Activated gamma-delta T cell treated with anti-CD3 and anti-CD28 coated beads, Interleukin-2, amount 50 U/mL, for 16 hours (primary cell): ENCODE results near the gene MRPL27.
"Not testable (repeated sequence)": the region's sequence is repeated elsewhere in the genome, so short reads cannot be mapped to it uniquely, and the experiment has no call there.

Experiments used
- DNase-seq: peaks from one replicate; pipeline ENCODE4 v3.0.0-alpha.2; 2020; ENCODE audit warnings: low read depth

The MRPL27 gene

DNA sequence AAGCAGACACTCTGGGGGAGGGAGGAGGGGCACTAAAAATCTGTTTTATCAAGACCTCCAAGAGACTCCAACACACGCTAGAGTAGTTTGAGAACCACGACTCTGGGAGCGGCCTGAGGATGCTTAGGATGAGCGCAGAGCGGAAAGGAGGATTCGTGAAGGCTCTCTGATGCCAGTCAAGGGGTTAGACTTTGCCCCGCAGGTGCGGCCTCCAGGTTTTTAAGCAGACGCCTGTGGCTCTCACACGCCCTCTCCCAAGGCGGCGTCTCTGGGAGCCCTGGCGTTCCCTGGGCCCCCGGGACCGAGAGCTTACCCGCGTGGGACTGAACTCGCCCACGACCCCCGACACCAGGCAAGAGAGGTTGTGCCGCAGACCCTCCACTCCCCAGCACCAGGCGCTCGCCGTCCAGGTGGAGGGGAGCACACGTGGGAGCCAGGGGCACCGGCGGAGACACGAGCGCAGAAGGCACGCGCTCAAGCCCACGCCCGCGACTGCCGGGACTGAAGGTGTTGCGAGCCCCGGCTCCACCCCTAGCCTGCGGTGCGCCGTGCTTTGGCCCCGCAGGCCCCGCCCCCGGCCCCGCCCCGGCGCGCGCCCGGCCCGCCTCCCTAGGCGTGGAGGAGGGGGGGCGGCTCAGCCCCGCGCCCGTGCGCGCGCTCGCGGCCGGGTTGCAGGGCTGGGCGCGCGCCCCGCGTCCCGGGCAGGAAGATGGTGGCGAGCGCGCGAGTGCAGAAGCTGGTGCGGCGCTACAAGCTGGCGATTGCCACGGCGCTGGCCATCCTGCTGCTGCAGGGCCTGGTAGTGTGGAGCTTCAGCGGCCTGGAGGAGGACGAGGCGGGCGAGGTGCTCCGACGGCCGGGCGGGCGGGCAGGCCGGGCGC is 27.3 kb downstream of the MRPL27 start, which contains the start of gene XYLT2:
Gene XYLT2, plus strand, starts transcription at position 695 of the 881 bp plus-strand sequence. Its CDS starts 15 bp downstream, at position 710.
- peak; percentile 86 for DNase-seq

DNA sequence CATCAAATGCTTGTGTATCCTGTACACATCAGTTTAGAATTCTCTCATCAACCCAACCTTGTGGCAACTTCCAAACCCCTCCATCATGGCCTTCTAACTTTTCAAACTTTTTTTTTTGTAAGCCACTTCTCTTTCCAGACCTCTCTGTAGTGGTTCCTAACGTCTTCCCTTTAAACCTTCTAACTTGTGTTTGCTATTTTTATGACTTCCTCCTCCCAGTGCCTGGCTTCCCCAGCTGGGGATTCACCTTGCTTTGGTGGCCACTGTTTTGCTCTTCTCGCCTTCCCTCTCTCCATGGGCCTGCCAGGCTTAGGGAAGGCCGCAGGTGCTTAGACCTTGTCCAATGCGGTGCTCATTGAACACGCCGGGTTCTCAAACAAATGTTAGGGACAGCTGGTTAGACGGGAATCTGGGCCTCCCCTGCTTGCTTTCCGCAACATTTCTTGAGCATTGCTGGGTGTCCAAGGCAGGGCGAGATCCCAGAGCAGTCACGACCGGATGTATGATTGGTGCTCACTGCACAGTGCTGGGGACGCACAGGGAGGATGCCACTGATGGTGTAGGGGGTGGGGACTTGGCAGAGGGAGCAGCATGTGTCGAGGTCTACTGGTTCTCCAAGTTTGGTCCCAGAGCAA is 28.1 kb downstream of the MRPL27 start:
- DNase-seq = no peak

DNA sequence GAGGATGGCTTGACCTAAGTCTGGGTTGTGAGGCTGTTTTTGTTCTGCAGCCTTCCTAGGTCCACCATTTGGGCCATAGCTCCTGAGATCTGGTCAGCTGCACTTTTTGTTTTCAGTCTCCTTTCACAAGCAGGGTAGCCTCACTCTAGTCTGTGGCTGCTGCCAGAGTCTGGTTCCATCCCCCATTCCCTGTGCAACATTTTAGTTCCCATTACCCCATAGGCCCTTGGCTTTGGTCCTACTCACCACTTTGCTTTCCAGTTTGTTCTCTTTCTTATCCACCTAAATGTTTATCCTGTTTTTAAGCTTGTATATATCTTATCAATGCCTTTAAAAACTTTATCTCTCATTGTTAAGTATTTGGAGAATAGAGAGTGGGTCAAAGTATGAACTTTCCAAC is 33.6 kb downstream of the MRPL27 start:
- no peak for DNase-seq

DNA sequence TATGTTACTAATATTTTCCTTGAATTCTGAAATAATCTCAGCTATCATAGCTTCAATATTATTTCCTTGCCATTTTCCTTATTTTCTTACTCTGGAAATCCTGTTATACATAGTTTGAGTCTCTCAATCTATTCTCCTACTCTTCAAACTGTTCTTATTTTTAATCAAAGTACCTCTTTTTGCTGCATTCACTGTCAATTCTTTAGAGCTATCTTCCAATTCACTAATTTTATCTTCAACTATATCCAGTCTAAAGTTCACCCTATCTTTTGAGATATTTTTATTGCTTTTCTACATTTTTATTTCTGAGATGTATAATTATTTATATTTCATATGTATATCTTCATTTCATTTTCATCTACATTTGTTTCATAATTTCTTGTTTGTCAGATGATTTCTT is 34.3 kb downstream of the MRPL27 start:
- DNase-seq = no peak

DNA sequence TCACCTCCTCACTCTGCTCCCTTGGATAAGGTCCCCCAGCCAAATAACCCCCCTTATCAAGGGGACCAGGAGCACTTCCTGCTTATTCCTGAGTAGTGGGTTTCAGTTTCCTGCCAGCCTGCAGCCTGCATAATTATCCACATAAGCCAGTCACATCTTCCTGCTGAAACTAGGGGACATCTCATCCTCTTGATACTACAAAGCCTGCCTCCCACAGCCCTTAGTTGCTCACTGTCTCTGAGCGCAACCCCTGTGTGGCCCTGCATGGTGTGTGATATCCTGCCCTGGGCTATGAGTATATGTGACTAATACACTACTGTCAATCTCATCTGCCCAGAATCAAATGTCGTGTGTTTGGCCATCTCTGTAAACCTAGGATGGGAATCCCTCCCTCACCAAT is 35.0 kb downstream of the MRPL27 start:
- DNase-seq = no peak

DNA sequence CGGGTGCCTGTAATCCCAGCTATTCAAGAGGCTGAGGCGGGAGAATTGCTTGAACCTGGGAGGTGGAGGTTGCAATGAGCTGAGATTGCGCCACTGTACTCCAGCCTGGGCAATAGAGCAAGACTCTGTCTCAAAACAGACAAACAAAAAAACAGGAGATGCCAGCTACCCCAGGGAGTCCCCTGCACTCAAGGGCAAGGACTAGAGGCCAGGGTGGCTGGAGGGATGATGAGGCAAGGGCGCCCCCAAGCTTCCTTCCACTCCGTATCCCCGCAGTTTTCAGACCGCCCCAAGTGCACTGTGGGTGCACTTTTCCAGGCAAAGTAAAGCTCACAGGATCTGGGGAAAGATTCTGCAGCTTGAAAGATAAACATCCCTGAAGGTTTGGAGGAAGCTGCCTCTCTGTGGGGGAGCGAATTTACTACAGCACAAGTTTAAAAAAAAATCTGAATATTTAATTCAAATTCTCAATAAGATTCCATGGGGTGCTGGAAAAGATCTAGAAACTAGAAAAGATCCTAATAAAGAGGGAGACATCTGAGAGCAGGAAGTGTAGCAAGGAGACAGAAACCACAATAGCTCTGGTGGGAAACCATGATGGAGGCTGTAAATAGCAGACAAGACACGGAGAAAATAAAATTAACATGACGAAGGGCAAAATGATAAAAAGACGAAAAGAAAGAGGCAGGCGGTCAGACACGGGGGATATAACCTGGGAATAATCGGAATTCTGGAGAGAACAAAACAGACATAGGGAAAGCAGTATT is 39.5 kb downstream of the MRPL27 start:
- not testable (repeated sequence) for DNase-seq

DNA sequence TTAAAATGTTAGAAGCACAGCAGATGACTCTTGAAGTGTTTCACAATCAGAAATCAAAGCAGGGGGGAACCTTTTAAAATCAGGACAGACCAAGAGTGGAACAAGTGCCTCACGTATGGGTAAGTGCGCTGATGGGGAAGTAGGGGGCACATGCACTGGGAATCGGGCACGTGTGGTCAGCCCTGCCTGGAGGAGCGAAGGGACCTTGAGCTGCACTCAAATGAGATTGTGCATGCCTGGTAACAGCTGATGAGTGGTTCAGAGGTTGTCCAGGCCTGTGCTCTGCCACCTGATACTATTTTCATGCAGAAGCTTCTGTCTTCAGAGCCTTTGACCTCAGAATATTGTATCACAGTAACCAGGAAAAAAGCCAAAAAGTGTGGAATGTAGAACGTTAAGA is 40.8 kb downstream of the MRPL27 start:
- DNase-seq = no peak

DNA sequence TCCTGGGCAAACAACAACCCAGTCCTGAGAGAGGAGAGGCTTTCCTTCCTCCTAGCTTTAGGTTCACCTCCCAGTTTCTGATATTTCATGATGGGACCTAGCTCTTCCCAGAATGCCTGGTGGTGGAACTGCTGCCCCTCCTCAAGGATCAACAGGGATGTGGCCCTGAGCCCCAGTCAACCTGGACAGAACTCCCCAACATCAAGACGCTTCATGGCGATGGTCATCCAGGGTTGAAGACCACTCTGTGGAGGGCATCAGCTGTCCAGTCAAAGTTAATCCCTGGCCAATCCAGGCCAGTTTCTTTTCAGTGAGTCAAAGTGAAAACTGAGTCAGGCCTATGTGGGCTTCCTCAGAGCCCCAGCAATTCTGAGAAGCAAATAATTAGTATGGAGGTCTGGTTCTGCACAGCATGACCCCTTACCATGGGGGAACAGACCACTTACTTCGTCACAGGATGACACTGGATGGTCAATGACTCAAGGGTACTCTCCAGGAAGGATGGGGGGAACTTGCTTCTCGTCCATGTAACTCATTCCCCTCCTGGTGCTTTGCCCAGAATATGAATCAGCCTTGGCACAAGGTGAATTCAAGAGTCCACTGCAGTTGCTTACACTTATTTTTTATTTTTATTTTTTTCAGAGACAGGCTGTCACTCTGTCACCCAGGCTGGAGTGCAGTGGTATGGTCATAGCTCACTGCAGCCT is 41.7 kb downstream of the MRPL27 start:
- DNase-seq = no peak

DNA sequence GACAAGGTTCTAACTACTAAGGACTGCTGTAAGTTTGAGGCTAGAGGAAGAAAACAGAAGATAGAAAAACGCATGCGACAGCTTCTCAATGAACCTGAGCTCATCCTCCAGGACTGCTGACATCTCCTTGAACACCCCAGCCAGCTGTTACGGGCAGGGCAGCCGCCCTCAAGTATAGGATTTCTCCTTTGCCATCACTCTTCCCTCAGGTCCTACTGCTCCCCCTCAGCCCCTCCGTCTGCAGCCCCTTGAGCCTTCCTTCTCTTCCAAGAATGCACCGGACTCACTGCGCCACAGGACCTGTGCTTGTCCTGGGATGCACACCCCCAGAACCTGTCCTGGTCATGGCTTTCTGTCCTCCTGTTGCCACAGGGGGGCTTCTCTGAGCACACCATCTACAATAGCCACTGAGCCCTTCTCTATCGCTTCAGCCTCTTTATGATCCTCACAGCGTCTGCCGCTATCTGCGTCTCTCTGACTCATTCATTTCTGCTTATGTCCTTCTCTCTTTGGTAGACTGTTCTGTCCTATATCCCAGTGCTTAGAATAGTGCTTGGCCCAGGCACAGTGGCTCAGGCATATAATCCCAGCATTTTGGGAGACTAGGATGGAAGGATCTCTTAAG is 42.7 kb downstream of the MRPL27 start:
- DNase-seq = no peak

DNA sequence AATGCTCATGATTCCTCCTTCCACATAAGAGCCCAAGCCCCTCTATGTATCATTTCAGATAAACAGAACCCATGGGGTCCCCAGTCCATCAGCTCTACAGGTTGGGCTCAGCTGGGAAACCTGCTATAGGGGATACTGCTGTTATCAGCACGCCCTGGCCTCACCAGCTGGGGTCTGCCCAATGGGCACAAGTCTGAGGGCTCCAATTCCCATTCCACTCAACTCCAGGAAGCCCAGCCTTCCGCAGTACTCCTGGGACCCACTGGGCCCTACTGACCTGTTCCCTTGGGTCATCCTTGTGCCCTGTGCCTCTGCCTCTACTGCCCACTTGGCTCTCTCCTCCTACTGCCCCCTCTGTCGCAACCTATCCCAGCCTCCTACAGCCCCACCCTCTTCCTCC is 43.3 kb downstream of the MRPL27 start:
- DNase-seq = no peak

DNA sequence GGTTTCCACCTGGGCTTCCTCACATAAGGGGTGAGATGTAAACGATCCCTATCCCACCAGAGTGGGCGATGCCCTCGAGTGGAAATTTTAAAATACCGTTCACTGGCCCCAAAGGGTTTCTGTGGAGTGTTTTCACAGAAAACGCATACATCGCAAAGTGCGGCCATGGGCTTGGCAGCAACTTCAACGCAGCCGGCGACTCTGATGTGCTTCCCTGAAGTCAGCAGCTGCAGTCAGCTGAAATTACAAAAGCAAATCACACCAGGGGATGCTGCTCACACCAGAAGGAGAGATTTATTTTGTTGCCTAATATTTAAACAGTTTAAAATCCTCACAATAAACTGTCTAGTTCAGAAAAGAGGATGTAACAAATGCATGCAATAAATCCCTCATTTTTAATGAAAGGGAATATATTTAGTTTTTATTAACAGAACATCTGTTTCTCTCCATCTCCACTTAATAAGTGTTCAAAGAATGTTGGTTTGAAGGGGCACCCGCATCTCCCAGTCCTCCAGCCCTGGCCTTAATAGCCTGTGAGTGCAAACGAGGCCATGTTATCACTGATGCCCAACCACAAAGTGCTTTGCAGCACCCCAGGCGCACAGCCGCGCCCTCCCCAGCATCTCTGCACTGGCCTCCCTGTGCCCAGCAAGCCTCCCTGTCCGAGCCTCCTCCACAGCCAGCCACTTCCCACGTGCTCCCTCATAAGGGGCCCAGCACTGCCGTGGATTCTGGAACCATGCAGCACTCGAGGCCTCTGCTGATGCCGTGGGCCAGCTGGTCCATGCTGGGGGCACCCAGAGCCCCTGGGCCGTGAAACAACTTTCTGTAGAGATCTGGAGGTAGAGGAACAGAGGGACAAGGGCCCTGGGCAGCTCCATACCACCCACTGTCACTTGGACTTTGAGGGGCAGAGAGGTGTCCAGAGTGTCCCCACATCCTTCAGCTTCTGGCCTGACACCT is 44.3 kb downstream of the MRPL27 start:
- no peak for DNase-seq

DNA sequence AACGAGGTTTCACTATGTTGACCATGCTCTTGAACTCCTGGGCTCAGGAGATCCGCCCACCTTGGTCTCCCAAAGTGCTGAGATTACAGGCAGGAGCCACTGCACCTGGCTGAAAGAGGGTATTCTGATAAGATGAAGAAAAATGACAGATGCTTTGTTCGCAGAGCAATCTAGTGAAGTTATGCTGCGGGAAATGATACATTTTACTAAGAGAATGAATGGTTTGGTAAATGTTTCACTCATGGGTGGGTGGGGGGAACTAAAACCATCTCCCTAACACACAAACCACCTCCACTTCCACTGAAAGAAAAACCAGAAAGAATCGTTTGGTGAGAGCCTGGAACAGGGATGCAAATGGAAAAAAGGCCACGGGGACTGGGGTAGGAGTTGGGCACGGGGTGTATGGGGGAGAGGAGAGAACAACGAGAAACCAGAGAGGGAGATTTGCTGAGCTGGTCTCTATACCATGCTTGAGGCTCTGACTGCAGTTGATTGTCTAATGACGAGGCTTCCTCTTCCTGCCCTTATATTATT is 46.1 kb downstream of the MRPL27 start:
- no peak for DNase-seq

DNA sequence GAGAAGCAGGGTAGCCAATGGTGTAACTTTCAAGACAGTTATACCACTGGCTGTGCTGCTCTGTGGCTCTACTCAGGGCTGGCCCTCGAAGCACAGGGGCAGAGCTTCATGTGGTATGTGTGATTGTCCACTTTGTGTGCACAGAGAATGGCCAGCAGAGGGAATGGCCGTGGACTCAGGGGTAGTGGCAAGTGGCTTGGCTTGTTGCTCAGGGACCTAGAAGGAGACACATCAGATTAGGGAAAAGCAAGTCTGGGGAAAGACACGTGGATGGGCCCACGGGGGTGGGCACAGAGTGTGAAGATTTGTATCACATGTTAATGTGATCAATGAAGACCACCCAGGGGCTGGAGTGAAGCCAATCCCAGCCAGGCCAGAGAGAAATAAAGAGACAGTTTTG is 47.1 kb downstream of the MRPL27 start:
- no peak for DNase-seq

DNA sequence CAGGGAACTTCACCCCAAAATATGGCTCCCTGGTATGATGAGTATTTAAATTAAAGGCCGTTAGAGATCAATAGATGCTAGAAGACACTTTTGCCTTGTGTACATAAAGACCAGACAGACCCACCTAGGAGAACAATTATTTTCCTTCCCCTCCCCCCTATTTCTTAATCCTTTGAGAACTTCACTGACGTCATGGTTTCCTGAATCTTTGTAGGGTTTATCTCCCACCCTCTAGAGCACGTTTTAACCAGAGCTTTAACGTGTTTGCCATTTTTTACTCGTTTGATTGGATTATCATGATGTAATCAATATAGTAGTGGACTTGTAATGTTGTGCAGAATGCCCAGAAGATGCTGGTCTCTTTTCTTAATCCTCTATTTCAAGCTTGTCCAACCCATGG is 49.9 kb downstream of the MRPL27 start:
- no peak for DNase-seq

DNA sequence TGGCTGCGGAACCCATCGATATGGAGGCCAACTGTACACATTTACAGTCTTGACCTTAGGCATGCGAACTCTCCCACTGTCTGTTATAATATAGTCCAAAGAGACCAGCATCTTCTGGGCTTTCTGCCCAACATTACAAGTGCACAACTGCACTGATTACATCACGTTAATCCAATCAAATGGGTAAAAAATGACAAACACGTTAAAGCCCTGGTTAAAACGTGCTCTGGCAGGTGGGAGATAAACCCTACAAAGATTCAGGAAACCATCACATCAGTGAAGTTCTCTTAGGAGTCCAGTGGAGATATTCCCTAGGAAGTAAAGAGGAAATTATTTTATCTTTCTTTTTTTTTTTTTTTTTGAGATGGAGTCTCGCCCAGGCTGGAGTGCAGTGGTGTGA is 50.7 kb downstream of the MRPL27 start:
- DNase-seq = no peak

DNA sequence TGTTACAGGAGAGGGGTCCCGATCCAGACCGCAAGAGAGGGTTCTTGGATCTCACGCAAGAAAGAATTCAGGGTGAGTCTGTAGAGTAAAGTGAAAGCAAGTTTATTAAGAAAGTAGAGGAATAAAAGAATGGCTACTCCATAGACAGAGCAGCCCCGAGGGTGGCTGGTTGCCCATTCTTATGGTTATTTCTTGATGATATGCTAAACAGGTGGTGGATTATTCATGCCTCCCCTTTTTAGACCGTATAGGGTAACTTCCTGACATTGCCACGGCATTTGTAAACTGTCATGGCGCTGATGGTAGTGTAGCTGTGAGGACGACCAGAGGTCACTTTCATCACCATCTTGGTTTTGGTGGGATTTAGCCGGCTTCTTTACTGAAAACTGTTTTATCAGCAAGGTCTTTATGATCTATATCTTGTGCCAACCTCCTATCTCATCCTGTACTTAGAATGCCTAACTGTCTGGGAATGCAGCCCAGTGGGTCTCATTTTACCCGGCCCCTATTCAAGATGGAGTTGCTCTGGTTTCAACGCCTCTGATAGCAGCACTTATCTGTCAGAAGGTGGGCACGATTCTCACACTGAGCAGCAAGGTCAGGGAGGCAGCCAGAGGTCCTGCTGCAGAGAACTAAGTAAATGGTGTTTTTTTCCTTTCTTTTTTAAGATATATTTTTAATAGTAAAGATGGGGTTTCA is 53.5 kb downstream of the MRPL27 start:
- DNase-seq = no peak

DNA sequence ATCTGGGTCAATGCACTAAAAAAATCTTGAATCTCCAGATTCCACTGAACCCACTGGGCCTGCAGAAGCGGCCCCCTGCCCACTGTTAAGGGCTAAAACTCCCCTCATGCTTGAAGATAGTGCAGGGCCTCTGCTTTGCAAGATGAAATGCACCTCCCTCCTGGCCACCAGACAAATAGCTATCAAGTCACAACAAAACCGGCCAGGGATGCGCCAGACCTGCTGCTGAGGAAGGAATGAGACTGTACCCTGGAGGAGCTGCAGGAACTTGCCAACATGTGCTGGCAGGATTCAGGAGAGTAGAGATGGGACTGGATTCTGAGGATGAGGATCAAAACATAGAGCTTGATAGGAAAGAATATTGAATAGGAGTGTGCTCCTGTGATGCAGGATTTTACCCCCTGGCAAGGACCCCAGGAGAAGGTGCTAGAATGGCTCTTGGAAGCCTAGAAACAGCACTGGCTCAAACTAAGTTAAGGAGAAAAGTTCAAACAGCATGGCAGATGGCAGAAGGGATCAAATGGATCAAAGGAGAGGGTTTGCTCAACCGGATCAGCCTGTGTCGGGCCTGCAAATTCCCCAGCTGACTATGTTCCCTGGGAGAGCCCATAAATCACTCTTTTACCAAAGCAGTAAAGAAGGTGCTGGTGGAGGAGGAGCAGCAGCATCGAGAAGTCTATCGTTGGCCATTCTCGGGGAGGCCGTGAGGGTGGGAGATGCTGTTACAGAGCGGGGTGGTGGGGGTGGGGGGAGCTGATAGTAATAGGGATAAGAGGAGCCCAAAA is 54.3 kb downstream of the MRPL27 start:
- no peak for DNase-seq
